MV-4-11 (cell line): ENCODE data around the gene RASGEF1B.
A peak's percentile ranks its signal among the peaks of the same experiment; 100 is the strongest.

Source experiments
- DNase-seq: peaks from one replicate; lab custom pipeline; 2025; lab: John Stamatoyannopoulos, UW

RASGEF1B gene

GRCh38 chr4:81471588-81472280, at the start of gene RASGEF1B:
RASGEF1B (minus strand) TSS chr4:81471907; CDS start chr4:81459508, 12,399 bp downstream.
- DNase-seq: peak; percentile 70

GRCh38 chr4:81519856-81520255, 48.1 kb upstream of the RASGEF1B start:
- DNase-seq: peak; percentile 16

- no peak for DNase-seq
These were observed 47.7 kb upstream of the RASGEF1B start for GRCh38 chr4:81519427-81519773.

- no peak for DNase-seq
These were observed 47.2 kb upstream of the RASGEF1B start for GRCh38 chr4:81518762-81519426.

GRCh38 chr4:81516241-81516640, 44.5 kb upstream of the RASGEF1B start:
- no peak for DNase-seq

GRCh38 chr4:81512757-81513501, 41.2 kb upstream of the RASGEF1B start:
- DNase-seq: no peak

GRCh38 chr4:81512001-81512756, 40.5 kb upstream of the RASGEF1B start:
- no peak for DNase-seq

- DNase-seq: no peak
These were observed 39.0 kb upstream of the RASGEF1B start for GRCh38 chr4:81510643-81511178.

- DNase-seq: no peak
These were observed 38.1 kb upstream of the RASGEF1B start for GRCh38 chr4:81509822-81510221.

GRCh38 chr4:81509191-81509590, 37.5 kb upstream of the RASGEF1B start:
- DNase-seq: peak; percentile 71

- DNase-seq: no peak
These were observed 36.9 kb upstream of the RASGEF1B start for GRCh38 chr4:81508411-81509185.

- DNase-seq: no peak
These were observed 35.8 kb upstream of the RASGEF1B start for GRCh38 chr4:81507530-81507929.

- no peak for DNase-seq
These were observed 35.0 kb upstream of the RASGEF1B start for GRCh38 chr4:81506731-81507130.

- DNase-seq: no peak
These were observed 34.0 kb upstream of the RASGEF1B start for GRCh38 chr4:81505726-81506125.

GRCh38 chr4:81505004-81505598, 33.4 kb upstream of the RASGEF1B start:
- DNase-seq: peak; percentile 20

- no peak for DNase-seq
These were observed 32.7 kb upstream of the RASGEF1B start for GRCh38 chr4:81504112-81505003.

- DNase-seq: no peak
These were observed 31.9 kb upstream of the RASGEF1B start for GRCh38 chr4:81503586-81503985.

GRCh38 chr4:81502564-81502963, 30.9 kb upstream of the RASGEF1B start:
- DNase-seq: no peak

GRCh38 chr4:81499840-81500239, 28.1 kb upstream of the RASGEF1B start:
- DNase-seq: no peak
